Glutamatergic neuron (in vitro differentiated cells): ENCODE data around the gene CAVIN1. TPM values are rescaled to one million over a fixed set of nuclear protein-coding genes. Genes with fewer than 3 reads are reported as not detected.
"Not testable (repeated sequence)": the region's sequence is repeated elsewhere in the genome, so short reads cannot be mapped to it uniquely, and the experiment has no call there.

Experiments
- DNase-seq: peaks from one replicate; pipeline ENCODE4 v3.0.0; 2022
- H3K27ac Mint-ChIP-seq: one replicate; pipeline ENCODE4 v1.8.0; 2020; ENCODE audit warnings: mild to moderate bottlenecking, mixed read lengths, inconsistent platforms; ENCODE audit not compliant: unreplicated experiment
- H3K27me3 Mint-ChIP-seq: one replicate; pipeline ENCODE4 v1.8.0; 2020; ENCODE audit warnings: mild to moderate bottlenecking, moderate library complexity, mixed read lengths, inconsistent platforms; ENCODE audit not compliant: unreplicated experiment
- H3K36me3 Mint-ChIP-seq: one replicate; pipeline ENCODE4 v1.8.0; 2020; ENCODE audit warnings: mild to moderate bottlenecking, mixed read lengths, inconsistent platforms; ENCODE audit not compliant: unreplicated experiment
- H3K4me1 Mint-ChIP-seq: one replicate; pipeline ENCODE4 v1.8.0; 2020; ENCODE audit warnings: mild to moderate bottlenecking, low read depth, mixed read lengths, inconsistent platforms; ENCODE audit not compliant: unreplicated experiment
- H3K4me3 Mint-ChIP-seq: one replicate; pipeline ENCODE4 v1.8.0; 2020; ENCODE audit warnings: mild to moderate bottlenecking, mixed read lengths, inconsistent platforms; ENCODE audit not compliant: unreplicated experiment
- H3K9me3 Mint-ChIP-seq: one replicate; pipeline ENCODE4 v1.8.0; 2020; ENCODE audit warnings: mild to moderate bottlenecking, moderate library complexity, mixed read lengths, inconsistent platforms; ENCODE audit not compliant: unreplicated experiment
- CTCF ChIP-seq: fragments of 200-600 bp; sonication (generic); IDR thresholded peaks from one replicate; pipeline ENCODE4 v1.5.0; 2021; ENCODE audit not compliant: partially characterized antibody, unreplicated experiment
- total RNA-seq: library from RNA; stranded (reverse); fragmentation: NEBNext Ultra II Directional; extraction: Animal tissue kit (Norgen Biotek cat#: 25700); gene quantifications from one replicate; pipeline ENCODE4 v1.2.1, GENCODE V29; 2021; ENCODE audit not compliant: unreplicated experiment

The CAVIN1 gene
- total RNA-seq, 1 donor from 2014 or later: 0.32 TPM

- no peak for DNase-seq
- no peak overlapping the region for H3K4me3 Mint-ChIP-seq
- H3K36me3 Mint-ChIP-seq: no peaks in the 10 kb centered on the region
- H3K4me1 Mint-ChIP-seq: peaks cover 7% of the 10 kb centered on the region
- H3K27ac Mint-ChIP-seq: no peak overlapping the region
- H3K9me3 Mint-ChIP-seq: peaks cover 4% of the 10 kb centered on the region
- no peak for TF ChIP-seq CTCF
- peaks cover 5% of the 10 kb centered on the region for H3K27me3 Mint-ChIP-seq
Observed at GRCh38 chr17:42399948-42400843, 22.9 kb downstream of the CAVIN1 start.

GRCh38 chr17:42399121-42399520, 23.9 kb downstream of the CAVIN1 start:
- no peak for DNase-seq
- Mint-ChIP-seq H3K27ac (no peak overlapping the region), H3K36me3 (no peaks in the 10 kb centered on the region), H3K27me3 (peaks cover 4% of the 10 kb centered on the region), H3K9me3 (peaks cover 4% of the 10 kb centered on the region), H3K4me3 (no peak overlapping the region), H3K4me1 (peaks cover 7% of the 10 kb centered on the region)
- TF ChIP-seq CTCF: no peak

- not testable (repeated sequence) for DNase-seq, H3K27me3 Mint-ChIP-seq, H3K36me3 Mint-ChIP-seq, H3K4me1 Mint-ChIP-seq, H3K27ac Mint-ChIP-seq, H3K9me3 Mint-ChIP-seq, H3K4me3 Mint-ChIP-seq
Observed at GRCh38 chr17:42395601-42396000, 27.5 kb downstream of the CAVIN1 start.

- Mint-ChIP-seq H3K27ac (no peak overlapping the region), H3K27me3 (peaks cover 3% of the 10 kb centered on the region), H3K9me3 (peaks cover 4% of the 10 kb centered on the region), H3K4me1 (peaks cover 3% of the 10 kb centered on the region), H3K36me3 (no peaks in the 10 kb centered on the region), H3K4me3 (no peak overlapping the region)
- no peak for TF ChIP-seq CTCF
- DNase-seq: no peak
Observed at GRCh38 chr17:42394838-42395237, 28.2 kb downstream of the CAVIN1 start.

- Mint-ChIP-seq H3K4me1 (peaks cover 3% of the 10 kb centered on the region), H3K4me3 (peak overlapping the region; percentile 14), H3K27ac (no peak overlapping the region), H3K27me3 (peaks cover 5% of the 10 kb centered on the region), H3K36me3 (no peaks in the 10 kb centered on the region), H3K9me3 (peaks cover 4% of the 10 kb centered on the region)
- no peak for DNase-seq
- no peak for TF ChIP-seq CTCF
Observed at GRCh38 chr17:42392692-42393415, 30.2 kb downstream of the CAVIN1 start.

- not testable (repeated sequence) for H3K27ac Mint-ChIP-seq, H3K9me3 Mint-ChIP-seq, H3K4me1 Mint-ChIP-seq, H3K27me3 Mint-ChIP-seq, H3K4me3 Mint-ChIP-seq, DNase-seq, H3K36me3 Mint-ChIP-seq
Observed at GRCh38 chr17:42391439-42391838, 31.6 kb downstream of the CAVIN1 start.
